AG10803 (cell line): Measurements from ENCODE around the gene PDE12.
"Not testable (repeated sequence)": the region's sequence is repeated elsewhere in the genome, so short reads cannot be mapped to it uniquely, and the experiment has no call there.

ENCODE experiments used
- DNase-seq: peaks from one replicate; pipeline ENCODE4 v3.0.0; 2010; ENCODE audit warnings: low read depth
- H3K4me3 ChIP-seq: 2 replicates; pipeline ENCODE4 v1.5.1; 2011; ENCODE audit warnings: mild to moderate bottlenecking, low read length, control low read depth
- CTCF ChIP-seq: conservative IDR thresholded peaks from 2 replicates; pipeline ENCODE4 v1.5.1; 2011; ENCODE audit warnings: mild to moderate bottlenecking, low read length, control low read depth, inconsistent platforms

The PDE12 gene

GRCh38 chr3:57598765-57599360 is 42.8 kb downstream of the PDE12 start:
- no peak for DNase-seq
- no peak for TF ChIP-seq CTCF
- H3K4me3 ChIP-seq = peak overlapping the region; percentile 86

- TF ChIP-seq CTCF = no peak
- DNase-seq = no peak
- H3K4me3 ChIP-seq = no peak overlapping the region
These were observed 44.1 kb downstream of the PDE12 start for GRCh38 chr3:57600195-57600594.

GRCh38 chr3:57604971-57605370 is 48.9 kb downstream of the PDE12 start:
- H3K4me3 ChIP-seq = no peak overlapping the region
- TF ChIP-seq CTCF = no peak

GRCh38 chr3:57605683-57606082 is 49.6 kb downstream of the PDE12 start:
- no peak overlapping the region for H3K4me3 ChIP-seq
- DNase-seq = no peak
- no peak for TF ChIP-seq CTCF

More at GRCh38 chr3:57604971-57605370, 48.9 kb downstream of the PDE12 start:
- no peak for DNase-seq

GRCh38 chr3:57611870-57612269 is 55.8 kb downstream of the PDE12 start:
- not testable (repeated sequence) for H3K4me3 ChIP-seq, DNase-seq

- no peak for TF ChIP-seq CTCF
- H3K4me3 ChIP-seq = no peak overlapping the region
- DNase-seq = no peak
These were observed 60.2 kb downstream of the PDE12 start for GRCh38 chr3:57616233-57616632.
